Small intestine (tissue), 7 donors: ENCODE results near the gene ZDHHC14. TPM values are rescaled to one million over a fixed set of nuclear protein-coding genes. Genes with fewer than 3 reads are reported as not detected.

Experiments used
- DNase-seq, 2 donors: peaks; one replicate each; pipeline versions ENCODE4 v3.0.0 to v3.0.0-alpha.2; 2013
- FAIRE-seq: peaks from 2 replicates; lab custom pipeline; 2012; peaks lifted over from hg19 to GRCh38; lab: Jason Lieb, UNC
- H3K27ac ChIP-seq, 3 donors: one replicate each; pipeline ENCODE4 v1.5.1; 2013; ENCODE audit warnings: low read length in 2 of 3, mild to moderate bottlenecking in 2 of 3, control low read depth in 1 of 3, inconsistent platforms in 1 of 3, low read depth in 1 of 3, moderate library complexity in 1 of 3
- H3K27me3 ChIP-seq, 3 donors: one replicate each; pipeline ENCODE4 v1.6.1; 2013; ENCODE audit warnings: low read length in 3 of 3, inconsistent platforms in 1 of 3; ENCODE audit not compliant: control insufficient read depth in 3 of 3, insufficient read depth in 3 of 3
- H3K36me3 ChIP-seq, 3 donors: one replicate each; pipeline ENCODE4 v1.6.1; 2013; ENCODE audit warnings: low read length in 3 of 3, inconsistent platforms in 1 of 3, low read depth in 1 of 3, mild to moderate bottlenecking in 1 of 3, moderate library complexity in 1 of 3; ENCODE audit not compliant: control insufficient read depth in 3 of 3, insufficient read depth in 2 of 3
- H3K4me1 ChIP-seq, 3 donors: one replicate each; pipeline ENCODE4 v1.6.1; 2013; ENCODE audit warnings: low read length in 2 of 3, inconsistent platforms in 1 of 3, low read depth in 1 of 3, mild to moderate bottlenecking in 1 of 3, moderate library complexity in 1 of 3; ENCODE audit not compliant: control insufficient read depth in 3 of 3, insufficient read depth in 2 of 3
- H3K4me3 ChIP-seq, 3 donors: one replicate each; pipeline ENCODE4 v1.5.1; 2013; ENCODE audit warnings: low read length in 3 of 3, control low read depth in 1 of 3, inconsistent platforms in 1 of 3, low read depth in 1 of 3, mild to moderate bottlenecking in 1 of 3, moderate library complexity in 1 of 3
- H3K9me3 ChIP-seq, 2 donors: one replicate each; pipeline ENCODE4 v1.6.1; 2013; ENCODE audit warnings: low read depth in 1 of 2, low read length in 1 of 2; ENCODE audit not compliant: control insufficient read depth in 2 of 2, insufficient read depth in 1 of 2
- WGBS, 3 donors: extraction: QIAGEN DNeasy Blood & Tissue Kit; methylation state at CpG; one replicate each; pipeline ENCODE4 v1.1.7; 2013; 5-methylcytosine and 5-hydroxymethylcytosine counted together
- polyA plus RNA-seq, 4 donors: library from polyadenylated mRNA; stranded (reverse) in 3 of 4; unstranded in 1 of 4; fragments of 200-250 nt in 3 of 4; fragments of 120-200 nt in 1 of 4; gene quantifications; one replicate each; pipeline versions ENCODE4 v1.2.1 to v1.2.3, GENCODE V29; 2013
- donor health status: healthy with polysubstance abuse.
- donor health status: control.
- donor health status: control.
- donor health status: Bipolar disorder and iron deficiency.
- donor health status: healthy.

Gene ZDHHC14
- polyA plus RNA-seq, 4 donors, result 3.4 to 27.7 (median 10.3) TPM

GRCh38 chr6:157541618-157542413 is 160.8 kb downstream of the ZDHHC14 start:
- Histone ChIP-seq H3K27ac (peak overlapping the region in 1 of 3 donors; percentile 12), H3K27me3 (no peaks in the 10 kb centered on the region), H3K36me3 (peaks cover 0 to 35% (median 3%) of the 10 kb centered on the region in 3 donors), H3K4me3 (no peak overlapping the region), H3K9me3 (no peaks in the 10 kb centered on the region), H3K4me1 (peaks cover 9 to 35% (median 17%) of the 10 kb centered on the region in 3 donors)
- 67 to 88% (median 87%) methylated on average over 13 of the region's 13 CpGs for WGBS, 3 donors
- DNase-seq (peak in 1 of 2 donors; percentile 21), FAIRE-seq (no peak)

GRCh38 chr6:157542414-157543160 is 161.6 kb downstream of the ZDHHC14 start:
- DNase-seq (no peak), FAIRE-seq (no peak)
- H3K4me3 ChIP-seq, result no peak overlapping the region
- no peaks in the 10 kb centered on the region for H3K27me3 ChIP-seq
- 87 to 91% (median 88%) methylated on average over 21 of the region's 21 CpGs for whole genome bisulfite sequencing, 3 donors
- peak overlapping the region in 1 of 3 donors; percentile 58 for H3K27ac ChIP-seq
- peaks cover 0 to 37% (median 3%) of the 10 kb centered on the region in 3 donors for H3K36me3 ChIP-seq
- H3K9me3 ChIP-seq, result no peaks in the 10 kb centered on the region
- peaks cover 9 to 33% (median 14%) of the 10 kb centered on the region in 3 donors for H3K4me1 ChIP-seq

GRCh38 chr6:157546321-157546720 is 165.3 kb downstream of the ZDHHC14 start:
- DNase-seq (no peak), FAIRE-seq (no peak)
- H3K27ac ChIP-seq, result no peak overlapping the region
- H3K9me3 ChIP-seq, result no peaks in the 10 kb centered on the region
- H3K4me3 ChIP-seq, result no peak overlapping the region
- 50 to 74% (median 53%) methylated on average over 3 of the region's 3 CpGs for WGBS, 3 donors
- H3K4me1 ChIP-seq, result peaks cover 0 to 5% (median 0%) of the 10 kb centered on the region in 3 donors
- no peaks in the 10 kb centered on the region for H3K27me3 ChIP-seq
- H3K36me3 ChIP-seq, result peaks cover 0 to 39% (median 3%) of the 10 kb centered on the region in 3 donors

GRCh38 chr6:157547112-157547511 is 166.1 kb downstream of the ZDHHC14 start:
- 90 to 94% (median 93%) methylated on average over 8 of the region's 8 CpGs for WGBS, 3 donors
- Histone ChIP-seq H3K4me1 (peaks cover 0 to 5% (median 0%) of the 10 kb centered on the region in 3 donors), H3K4me3 (no peak overlapping the region), H3K27me3 (no peaks in the 10 kb centered on the region), H3K9me3 (no peaks in the 10 kb centered on the region), H3K27ac (no peak overlapping the region), H3K36me3 (peaks cover 0 to 36% (median 3%) of the 10 kb centered on the region in 3 donors)
- no peak for FAIRE-seq
- DNase-seq, result no peak

GRCh38 chr6:157548635-157549467 is 167.9 kb downstream of the ZDHHC14 start:
- DNase-seq (no peak), FAIRE-seq (no peak)
- WGBS, 3 donors, result 72 to 91% (median 85%) methylated on average over 24 of the region's 24 CpGs
- Histone ChIP-seq H3K27ac (peak overlapping the region in 1 of 3 donors; percentile 6), H3K4me1 (no peaks in the 10 kb centered on the region), H3K27me3 (no peaks in the 10 kb centered on the region), H3K4me3 (no peak overlapping the region), H3K9me3 (no peaks in the 10 kb centered on the region), H3K36me3 (peaks cover 0 to 34% (median 0%) of the 10 kb centered on the region in 3 donors)

- Histone ChIP-seq H3K9me3 (no peaks in the 10 kb centered on the region), H3K36me3 (peaks cover 0 to 30% (median 0%) of the 10 kb centered on the region in 3 donors), H3K4me3 (no peak overlapping the region), H3K4me1 (no peaks in the 10 kb centered on the region), H3K27me3 (no peaks in the 10 kb centered on the region), H3K27ac (peak overlapping the region in 1 of 3 donors; percentile 6)
- FAIRE-seq (no peak), DNase-seq (no peak)
- WGBS, 3 donors, result 85 to 95% (median 87%) methylated on average over 3 of the region's 3 CpGs
Observed at GRCh38 chr6:157549468-157549745, 168.4 kb downstream of the ZDHHC14 start.

- peak overlapping the region in 1 of 3 donors; percentile 65 for H3K27ac ChIP-seq
- H3K4me3 ChIP-seq, result no peak overlapping the region
- FAIRE-seq (no peak), DNase-seq (peak in 1 of 2 donors; percentile 40)
- H3K36me3 ChIP-seq, result peaks cover 0 to 29% (median 0%) of the 10 kb centered on the region in 3 donors
- no peaks in the 10 kb centered on the region for H3K27me3 ChIP-seq
- no peaks in the 10 kb centered on the region for H3K4me1 ChIP-seq
- WGBS, 3 donors, result 78 to 87% (median 85%) methylated on average over 12 of the region's 12 CpGs
- no peaks in the 10 kb centered on the region for H3K9me3 ChIP-seq
Observed at GRCh38 chr6:157550114-157550989, 169.4 kb downstream of the ZDHHC14 start.
